ENCODE measurements around the gene A1CF.
"Not testable (repeated sequence)": the region's sequence is repeated elsewhere in the genome, so short reads cannot be mapped to it uniquely, and the experiment has no call there.

GRCh38 chr10:50787962-50788361 lies 97.5 kb downstream of the A1CF start:
- not testable (repeated sequence) for TF ChIP-seq POLR2A, CTCF, EP300 (IDR thresholded peaks at IDR 0.05)

Measured in sigmoid colon (tissue), 4 donors.